Activated CD4-positive, alpha-beta T cell treated with anti-CD3 and anti-CD28 coated beads for 36 hours (primary cell): Measurements from ENCODE around the gene RYK. TPM values are rescaled to one million over a fixed set of nuclear protein-coding genes. Genes with fewer than 3 reads are reported as not detected.
"Not testable (repeated sequence)": the region's sequence is repeated elsewhere in the genome, so short reads cannot be mapped to it uniquely, and the experiment has no call there.

Experiments
- ATAC-seq: fragments of 200-7000 bp; cut with Tn5 transposase; one replicate; pipeline ENCODE4 v1.10.0; 2021; ENCODE audit warnings: mild to moderate bottlenecking, moderate library complexity
- CTCF ChIA-PET: fragments of 350-600 bp; sonication (Branson Sonifier 250); formaldehyde crosslinking; loops from one replicate; lab custom pipeline; 2021; ENCODE audit warnings: antibody characterized with exemption; lab: Charles Lee
- POLR2A ChIA-PET: fragments of 350-600 bp; sonication (Branson Sonifier 250); formaldehyde crosslinking; loops from one replicate; lab custom pipeline; 2021; ENCODE audit warnings: antibody characterized with exemption, inconsistent platforms; lab: Charles Lee
- DNase-seq: peaks from one replicate; pipeline ENCODE4 v3.0.0-alpha.2; 2020
- H3K27ac Mint-ChIP-seq: one replicate; pipeline ENCODE4 v1.8.0; 2021; ENCODE audit warnings: mixed read lengths
- H3K27me3 Mint-ChIP-seq: one replicate; pipeline ENCODE4 v1.8.0; 2021; ENCODE audit warnings: mixed read lengths
- H3K36me3 Mint-ChIP-seq: one replicate; pipeline ENCODE4 v1.8.0; 2021; ENCODE audit warnings: low read depth, mixed read lengths
- H3K4me1 Mint-ChIP-seq: one replicate; pipeline ENCODE4 v1.8.0; 2021; ENCODE audit warnings: mixed read lengths
- H3K4me3 Mint-ChIP-seq: one replicate; pipeline ENCODE4 v1.8.0; 2021; ENCODE audit warnings: mild to moderate bottlenecking, moderate library complexity, mixed read lengths
- H3K9me3 Mint-ChIP-seq: one replicate; pipeline ENCODE4 v1.8.0; 2021; ENCODE audit warnings: low read depth, mixed read lengths
- intact Hi-C, 2 experiments: fragments of 100-400 bp; cut with DNase I in 1 of 2; cut with micrococcal nuclease in 1 of 2; formaldehyde crosslinking; loops; one replicate each; pipeline versions ENCODE4 v1.14.2 to v1.15.1; 2022 to 2024; cut with DNase I, micrococcal nuclease
- total RNA-seq, 2 experiments: library from RNA; stranded (reverse); gene quantifications; one replicate each; pipeline ENCODE4 v1.2.3, GENCODE V29; 2021

Gene RYK
- total RNA-seq, 2 experiments from 2014 or later, result 23.5 to 24.0 TPM

DNA sequence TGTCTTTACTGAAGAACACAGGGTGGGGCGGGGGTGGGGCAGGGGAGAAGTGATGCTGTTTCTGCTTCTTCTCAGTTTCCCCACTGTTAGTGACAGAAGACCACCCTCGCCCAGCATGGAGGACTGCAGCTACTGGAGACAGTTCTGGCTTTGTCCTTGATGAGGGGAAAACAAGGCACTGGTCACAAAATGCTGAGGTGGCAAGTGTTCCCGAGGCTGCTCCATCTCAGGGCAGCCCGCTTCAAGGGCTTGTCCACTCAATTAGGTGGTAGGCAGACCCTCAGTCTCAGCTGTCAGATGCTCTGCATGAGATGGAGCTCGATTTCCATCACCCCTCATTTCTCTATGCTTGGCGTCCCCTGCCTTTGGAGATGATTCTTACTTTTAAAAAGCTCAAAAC is 33.8 kb upstream of the RYK start:
- Mint-ChIP-seq H3K9me3 (no peaks in the 10 kb centered on the region), H3K4me1 (no peaks in the 10 kb centered on the region), H3K27ac (no peak overlapping the region), H3K4me3 (no peak overlapping the region), H3K36me3 (no peaks in the 10 kb centered on the region), H3K27me3 (peaks cover 35% of the 10 kb centered on the region)
- CTCF ChIA-PET, result interaction anchor here (1.9 kb wide), 1 partner anchor 22 kb away, joined by 4 read pairs; no protein-coding TSS in a partner anchor
- intact Hi-C loops, result no loop called here
- no peak for DNase-seq
- no peak for ATAC-seq
- POLR2A ChIA-PET, result no interaction called here

DNA sequence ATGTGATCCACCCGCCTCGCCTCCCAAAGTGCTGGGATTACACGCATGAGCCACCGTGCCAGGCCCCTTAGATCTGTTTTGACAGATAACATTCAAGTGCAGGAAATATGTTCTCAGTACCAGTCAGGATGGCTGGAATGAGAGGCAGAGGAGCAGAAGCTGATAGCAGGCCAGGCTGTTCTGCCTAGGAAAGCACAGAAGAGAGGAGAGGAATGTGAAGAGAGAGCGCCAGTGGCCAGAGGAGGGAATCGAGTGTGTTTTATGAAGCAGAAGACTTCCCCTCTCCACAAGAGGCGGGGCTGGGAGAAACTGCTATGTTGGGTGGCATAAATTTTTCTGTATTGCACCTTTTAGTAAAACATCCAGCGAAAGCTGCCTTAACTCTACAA is 32.0 kb upstream of the RYK start:
- intact Hi-C loops, result no loop called here
- H3K27me3 Mint-ChIP-seq, result peaks cover 26% of the 10 kb centered on the region
- no peaks in the 10 kb centered on the region for H3K36me3 Mint-ChIP-seq
- no peak overlapping the region for H3K27ac Mint-ChIP-seq
- no peak overlapping the region for H3K4me3 Mint-ChIP-seq
- POLR2A ChIA-PET, result no interaction called here
- H3K4me1 Mint-ChIP-seq, result no peaks in the 10 kb centered on the region
- ATAC-seq (no peak), DNase-seq (no peak)
- H3K9me3 Mint-ChIP-seq, result no peaks in the 10 kb centered on the region
- CTCF ChIA-PET, result interaction anchor here (0.9 to 1.2 kb wide), 3 partner anchors 46 to 71 kb away, joined by 3 read pairs; no protein-coding TSS in a partner anchor

DNA sequence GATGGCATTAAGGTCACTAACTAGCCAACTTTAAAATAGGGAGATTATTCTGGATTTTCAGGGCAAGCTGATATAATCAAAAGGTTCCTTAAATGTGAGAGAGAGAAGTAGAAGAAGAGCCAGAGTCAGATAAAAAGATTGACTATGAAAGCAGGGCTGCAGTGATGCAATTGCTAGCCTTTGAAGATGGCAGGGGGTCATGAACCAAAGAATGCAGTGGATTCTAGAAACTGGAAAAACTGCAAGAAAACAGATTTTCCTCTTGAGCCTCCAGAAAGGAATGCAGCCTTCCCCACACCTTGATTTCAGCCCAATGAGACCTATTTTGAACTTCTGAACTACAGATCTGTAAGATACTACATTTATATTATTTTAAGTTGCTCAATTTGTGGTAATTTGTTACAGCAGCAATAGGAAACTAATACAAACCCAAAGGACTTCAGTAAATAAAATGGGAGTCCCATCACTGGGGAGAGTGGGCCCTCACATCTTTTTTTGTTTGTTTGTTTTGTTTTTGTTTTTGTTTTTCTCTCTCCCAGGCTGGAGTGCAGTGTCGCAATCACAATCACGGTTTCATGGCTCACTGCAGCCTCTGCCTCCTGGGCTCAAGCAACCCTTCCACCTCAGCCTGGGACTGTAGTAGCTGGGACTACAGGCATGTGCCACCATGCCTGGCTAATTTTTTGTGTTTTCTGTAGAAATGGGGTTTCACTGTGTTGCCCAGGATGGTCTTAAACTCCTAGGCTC is 31.4 kb upstream of the RYK start:
- CTCF ChIA-PET, result interaction anchor here (0.9 to 1.2 kb wide), 2 partner anchors 45 to 70 kb away, joined by 3 read pairs; no protein-coding TSS in a partner anchor
- no peak overlapping the region for H3K27ac Mint-ChIP-seq
- no peak overlapping the region for H3K4me3 Mint-ChIP-seq
- no peaks in the 10 kb centered on the region for H3K4me1 Mint-ChIP-seq
- intact Hi-C loops, result no loop called here
- H3K36me3 Mint-ChIP-seq, result no peaks in the 10 kb centered on the region
- H3K27me3 Mint-ChIP-seq, result peaks cover 29% of the 10 kb centered on the region
- ATAC-seq (no peak), DNase-seq (no peak)
- POLR2A ChIA-PET, result no interaction called here
- no peaks in the 10 kb centered on the region for H3K9me3 Mint-ChIP-seq

DNA sequence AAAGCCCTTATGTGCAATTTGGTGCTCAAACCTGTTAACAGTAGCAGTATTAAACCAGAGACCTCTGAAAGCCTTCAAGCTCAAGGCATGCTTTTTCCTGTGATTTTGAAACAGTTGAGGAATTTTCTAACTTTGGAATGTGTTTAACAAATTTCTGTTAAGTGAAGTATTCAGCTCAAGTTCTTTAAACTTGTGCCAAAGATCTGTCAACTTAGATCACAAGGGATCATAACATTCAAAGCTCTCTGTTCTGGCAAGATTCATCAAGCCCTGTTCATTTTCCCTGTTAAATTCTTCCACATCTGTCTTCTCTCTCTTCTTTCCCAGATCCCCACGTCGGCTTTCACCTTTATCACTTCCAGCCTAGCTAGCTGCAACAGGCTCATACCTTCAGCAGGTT is 28.8 kb upstream of the RYK start:
- H3K27ac Mint-ChIP-seq, result no peak overlapping the region
- ChIA-PET POLR2A (no interaction called here), CTCF (interaction anchor here (0.6 kb wide), 1 partner anchor 10 kb away, joined by 3 read pairs; no protein-coding TSS in a partner anchor)
- ATAC-seq (no peak), DNase-seq (no peak)
- no peaks in the 10 kb centered on the region for H3K4me1 Mint-ChIP-seq
- H3K27me3 Mint-ChIP-seq, result peaks cover 35% of the 10 kb centered on the region
- intact Hi-C loops, result no loop called here
- no peaks in the 10 kb centered on the region for H3K36me3 Mint-ChIP-seq
- H3K4me3 Mint-ChIP-seq, result no peak overlapping the region
- no peaks in the 10 kb centered on the region for H3K9me3 Mint-ChIP-seq

DNA sequence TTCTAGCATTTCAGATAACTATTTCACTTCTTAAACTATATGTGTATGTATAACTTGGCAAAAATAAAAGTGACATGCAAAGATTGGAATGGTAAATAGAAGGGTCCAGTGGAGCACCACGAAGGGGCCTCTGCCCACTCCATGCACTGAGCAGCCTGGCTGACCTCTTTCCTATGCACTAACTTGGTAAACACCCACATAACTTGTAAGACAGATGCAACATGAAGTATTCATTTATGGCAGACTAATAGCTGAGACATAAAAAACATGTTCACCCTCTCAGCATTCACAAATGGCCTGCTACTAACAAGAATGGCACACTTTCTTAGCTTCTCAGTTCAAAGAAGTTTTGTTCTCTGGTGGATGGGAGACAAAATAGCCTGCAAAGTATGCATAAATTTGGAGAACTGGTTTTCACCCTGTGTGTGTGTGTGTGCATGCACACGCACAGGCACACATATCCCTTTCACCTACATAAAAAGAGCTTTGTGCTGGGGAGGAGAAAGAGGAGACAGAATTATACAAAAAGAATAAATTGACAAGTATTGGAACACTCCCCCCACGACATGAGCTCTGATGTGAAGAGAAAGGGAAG is 26.5 kb upstream of the RYK start:
- Mint-ChIP-seq H3K27me3 (peaks cover 47% of the 10 kb centered on the region), H3K27ac (no peak overlapping the region), H3K4me3 (no peak overlapping the region), H3K4me1 (no peaks in the 10 kb centered on the region), H3K9me3 (no peaks in the 10 kb centered on the region), H3K36me3 (no peaks in the 10 kb centered on the region)
- ChIA-PET CTCF (interaction anchor here (0.9 kb wide), 1 partner anchor 14 kb away, joined by 3 read pairs; no protein-coding TSS in a partner anchor), POLR2A (no interaction called here)
- no peak for DNase-seq
- intact Hi-C loops, result no loop called here
- no peak for ATAC-seq

DNA sequence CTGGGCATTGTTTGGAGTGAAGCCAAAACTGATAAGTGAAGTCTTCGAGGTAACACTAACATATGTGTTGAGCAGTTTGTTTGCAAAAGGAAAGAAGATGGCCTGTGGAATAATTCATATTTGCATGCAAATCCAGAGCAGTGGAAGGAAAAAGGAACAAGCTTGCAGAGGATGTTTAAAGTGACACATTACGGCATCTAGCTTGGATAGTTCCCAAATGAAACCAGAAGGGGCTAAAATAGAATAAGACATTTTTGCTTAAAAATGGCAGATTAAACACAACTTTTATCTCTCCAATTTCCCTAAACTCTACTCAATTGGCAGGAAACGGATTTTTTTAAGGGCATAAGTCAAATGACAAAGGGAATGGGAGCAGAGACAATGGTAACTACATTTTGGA is 25.4 kb upstream of the RYK start:
- CTCF ChIA-PET, result interaction anchor here (0.8 to 1.2 kb wide), 2 partner anchors 12 to 77 kb away, joined by 3 read pairs; no protein-coding TSS in a partner anchor
- DNase-seq (no peak), ATAC-seq (no peak)
- Mint-ChIP-seq H3K4me3 (no peak overlapping the region), H3K27me3 (peaks cover 47% of the 10 kb centered on the region), H3K4me1 (no peaks in the 10 kb centered on the region), H3K9me3 (no peaks in the 10 kb centered on the region), H3K27ac (no peak overlapping the region), H3K36me3 (no peaks in the 10 kb centered on the region)
- intact Hi-C loops, result no loop called here
- POLR2A ChIA-PET, result no interaction called here

DNA sequence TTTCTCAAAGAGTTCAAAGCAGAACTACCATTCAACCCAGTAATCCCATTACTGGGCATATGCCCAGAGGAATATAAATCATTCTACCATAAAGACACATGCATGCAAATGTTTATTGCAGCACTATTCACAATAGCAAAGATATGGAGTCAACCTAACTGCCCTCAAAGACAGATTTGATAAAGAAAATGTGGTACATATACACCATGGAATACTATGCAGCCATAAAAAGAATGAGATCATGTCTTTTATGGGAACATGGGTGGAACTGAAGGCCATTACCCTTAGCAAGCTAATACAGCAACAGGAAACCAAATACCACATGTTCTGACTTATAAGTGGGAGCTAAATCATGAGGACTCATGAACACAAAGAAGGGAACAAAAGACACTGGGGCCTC is 24.5 kb upstream of the RYK start:
- H3K4me1 Mint-ChIP-seq, H3K9me3 Mint-ChIP-seq, H3K36me3 Mint-ChIP-seq, POLR2A ChIA-PET, DNase-seq, H3K27ac Mint-ChIP-seq, ATAC-seq, intact Hi-C loops, H3K4me3 Mint-ChIP-seq: not testable (repeated sequence)
- CTCF ChIA-PET, result interaction anchor here (1.3 kb wide), 1 partner anchor 12 kb away, joined by 3 read pairs; no protein-coding TSS in a partner anchor
- H3K27me3 Mint-ChIP-seq, result peaks cover 48% of the 10 kb centered on the region

DNA sequence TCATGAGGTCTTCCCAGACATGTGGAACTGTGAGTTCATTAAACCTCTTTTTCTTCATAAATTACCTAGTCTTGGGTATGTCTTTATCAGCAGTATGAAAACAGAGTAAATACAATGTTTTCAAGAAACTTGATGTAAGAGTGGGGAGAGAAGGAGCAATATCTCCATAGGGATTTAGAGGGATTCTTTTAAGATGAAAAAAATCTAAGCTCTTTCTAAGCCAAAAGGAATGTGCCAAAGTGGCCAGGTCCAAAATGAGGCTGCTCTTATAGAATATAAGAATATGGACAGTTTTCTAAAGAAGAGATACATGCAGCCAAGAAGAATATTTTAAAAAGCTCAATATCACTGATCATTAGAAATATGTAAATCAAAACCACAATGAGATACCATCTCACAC is 23.9 kb upstream of the RYK start:
- no peak for DNase-seq
- Mint-ChIP-seq H3K27me3 (peaks cover 44% of the 10 kb centered on the region), H3K36me3 (no peaks in the 10 kb centered on the region), H3K9me3 (no peaks in the 10 kb centered on the region), H3K4me1 (no peaks in the 10 kb centered on the region), H3K27ac (no peak overlapping the region), H3K4me3 (no peak overlapping the region)
- intact Hi-C loops, result no loop called here
- POLR2A ChIA-PET, result no interaction called here
- no peak for ATAC-seq
- CTCF ChIA-PET, result interaction anchor here (1.3 kb wide), 1 partner anchor 12 kb away, joined by 3 read pairs; no protein-coding TSS in a partner anchor

DNA sequence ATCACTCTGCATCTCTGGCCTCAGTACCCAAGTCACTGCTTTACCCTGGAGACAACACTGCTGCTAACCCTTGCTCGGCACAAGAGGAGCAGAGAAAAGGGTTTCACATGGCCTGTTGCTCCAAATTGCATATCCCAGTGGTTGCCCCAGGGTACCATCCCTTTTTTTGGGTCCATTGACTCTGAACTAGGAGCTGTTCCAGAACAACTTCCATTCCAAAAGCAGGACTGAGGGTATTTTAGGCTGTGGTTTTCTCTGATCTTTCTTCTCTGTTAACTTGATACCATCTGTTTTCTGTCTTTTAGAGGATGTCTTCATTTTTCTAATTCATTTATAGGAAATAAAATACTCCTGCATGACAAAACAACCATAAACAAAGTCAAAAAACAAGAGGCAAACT is 17.3 kb upstream of the RYK start:
- no peak overlapping the region for H3K4me3 Mint-ChIP-seq
- intact Hi-C loops, result no loop called here
- no peaks in the 10 kb centered on the region for H3K36me3 Mint-ChIP-seq
- H3K9me3 Mint-ChIP-seq, result no peaks in the 10 kb centered on the region
- no peak overlapping the region for H3K27ac Mint-ChIP-seq
- ATAC-seq (no peak), DNase-seq (no peak)
- H3K27me3 Mint-ChIP-seq, result peaks cover 35% of the 10 kb centered on the region
- ChIA-PET CTCF (interaction anchor here (0.9 kb wide), 1 partner anchor 55 kb away, joined by 5 read pairs; no protein-coding TSS in a partner anchor), POLR2A (no interaction called here)
- no peaks in the 10 kb centered on the region for H3K4me1 Mint-ChIP-seq

DNA sequence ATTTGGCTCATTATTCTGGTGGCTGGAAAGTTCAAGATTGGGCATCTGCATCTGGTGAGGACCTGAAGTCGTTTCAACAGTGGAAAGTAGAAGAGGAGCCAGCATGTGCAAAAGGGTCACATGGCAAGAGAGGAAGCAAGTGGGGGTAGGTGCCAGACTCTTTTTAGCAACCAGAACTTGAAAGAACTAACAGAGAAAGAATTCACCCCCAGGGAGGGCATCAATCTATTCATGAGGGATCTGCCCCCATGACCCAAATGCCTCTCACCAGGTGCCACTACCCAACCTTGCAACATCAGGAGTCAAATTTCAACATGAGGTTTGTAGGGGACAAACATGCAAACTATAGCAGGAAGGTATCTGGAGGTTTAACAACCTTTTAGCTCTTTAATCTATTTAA is 10.3 kb upstream of the RYK start:
- peaks cover 36% of the 10 kb centered on the region for H3K27me3 Mint-ChIP-seq
- POLR2A ChIA-PET, result no interaction called here
- no peak for ATAC-seq
- H3K36me3 Mint-ChIP-seq, result no peaks in the 10 kb centered on the region
- no peak overlapping the region for H3K27ac Mint-ChIP-seq
- H3K9me3 Mint-ChIP-seq, result no peaks in the 10 kb centered on the region
- CTCF ChIA-PET, result interaction anchor here (0.8 to 1.3 kb wide), 2 partner anchors 9 to 24 kb away, joined by 3 to 4 read pairs; no protein-coding TSS in a partner anchor
- H3K4me3 Mint-ChIP-seq, result no peak overlapping the region
- DNase-seq, result no peak
- peaks cover 5% of the 10 kb centered on the region for H3K4me1 Mint-ChIP-seq
- intact Hi-C loops, result no loop called here

DNA sequence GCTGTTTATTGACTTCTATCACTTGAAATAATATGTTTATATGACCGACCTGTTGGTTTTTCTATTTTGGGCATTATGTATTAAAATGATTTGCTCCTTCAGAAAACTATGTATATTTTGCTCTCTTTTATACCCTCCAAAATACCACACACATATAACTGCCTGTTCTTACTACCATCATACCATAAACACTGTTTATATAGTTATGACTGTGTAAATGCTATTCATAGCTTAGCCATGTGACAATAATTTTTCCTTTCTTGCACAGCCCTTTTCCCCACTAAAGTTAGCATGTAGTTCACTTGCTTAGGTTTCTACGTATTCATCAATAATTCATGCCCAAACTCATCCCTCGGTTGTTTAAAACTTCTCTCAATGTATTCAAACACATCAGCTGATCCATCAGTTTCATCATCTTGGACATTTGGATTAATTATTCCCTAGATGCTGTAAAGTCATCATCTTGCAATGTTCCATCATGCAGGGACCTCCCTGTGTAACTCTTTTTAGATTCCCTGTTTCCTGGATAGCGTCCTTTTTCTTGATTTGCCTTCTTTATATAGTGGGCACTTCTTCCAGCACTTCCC is 8.2 kb upstream of the RYK start:
- DNase-seq, result no peak
- peaks cover 27% of the 10 kb centered on the region for H3K27me3 Mint-ChIP-seq

More for the DNA sequence above, 8.2 kb upstream of the RYK start:
- Mint-ChIP-seq H3K36me3 (no peaks in the 10 kb centered on the region), H3K27ac (no peak overlapping the region), H3K4me3 (no peak overlapping the region), H3K9me3 (no peaks in the 10 kb centered on the region), H3K4me1 (peaks cover 20% of the 10 kb centered on the region)
- POLR2A ChIA-PET, result no interaction called here
- CTCF ChIA-PET, result interaction anchor here (4.6 kb wide), 1 partner anchor 46 kb away, joined by 18 read pairs; no protein-coding TSS in a partner anchor
- ATAC-seq, result no peak
- intact Hi-C loops, result no loop called here
